22Rv1 (cell line): ENCODE results near the gene PCDHA4.
A peak's percentile ranks its signal among the peaks of the same experiment; 100 is the strongest.
"Not testable (repeated sequence)": the region's sequence is repeated elsewhere in the genome, so short reads cannot be mapped to it uniquely, and the experiment has no call there.

ENCODE experiments used
- H3K27ac ChIP-seq: fragments of 450-650 bp; 2 replicates; pipeline ENCODE4 v1.5.1; 2017
- ZFX ChIP-seq: fragments of 450-650 bp; IDR thresholded peaks from 2 replicates; pipeline ENCODE4 v1.6.1; 2017; ENCODE audit warnings: antibody characterized with exemption, borderline replicate concordance
- TF ChIP-seq, protein P1 (sequence below): fragments of 450-650 bp; IDR thresholded peaks from 2 replicates; pipeline ENCODE4 v1.5.1; 2017; ENCODE audit warnings: mild to moderate bottlenecking

The PCDHA4 gene

GRCh38 chr5:140842798-140843733 is 36.2 kb downstream of the PCDHA4 start:
- no peak overlapping the region for H3K27ac ChIP-seq
- TF ChIP-seq, protein P1, sequence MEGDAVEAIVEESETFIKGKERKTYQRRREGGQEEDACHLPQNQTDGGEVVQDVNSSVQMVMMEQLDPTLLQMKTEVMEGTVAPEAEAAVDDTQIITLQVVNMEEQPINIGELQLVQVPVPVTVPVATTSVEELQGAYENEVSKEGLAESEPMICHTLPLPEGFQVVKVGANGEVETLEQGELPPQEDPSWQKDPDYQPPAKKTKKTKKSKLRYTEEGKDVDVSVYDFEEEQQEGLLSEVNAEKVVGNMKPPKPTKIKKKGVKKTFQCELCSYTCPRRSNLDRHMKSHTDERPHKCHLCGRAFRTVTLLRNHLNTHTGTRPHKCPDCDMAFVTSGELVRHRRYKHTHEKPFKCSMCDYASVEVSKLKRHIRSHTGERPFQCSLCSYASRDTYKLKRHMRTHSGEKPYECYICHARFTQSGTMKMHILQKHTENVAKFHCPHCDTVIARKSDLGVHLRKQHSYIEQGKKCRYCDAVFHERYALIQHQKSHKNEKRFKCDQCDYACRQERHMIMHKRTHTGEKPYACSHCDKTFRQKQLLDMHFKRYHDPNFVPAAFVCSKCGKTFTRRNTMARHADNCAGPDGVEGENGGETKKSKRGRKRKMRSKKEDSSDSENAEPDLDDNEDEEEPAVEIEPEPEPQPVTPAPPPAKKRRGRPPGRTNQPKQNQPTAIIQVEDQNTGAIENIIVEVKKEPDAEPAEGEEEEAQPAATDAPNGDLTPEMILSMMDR: no peak
- TF ChIP-seq ZFX: no peak

DNA sequence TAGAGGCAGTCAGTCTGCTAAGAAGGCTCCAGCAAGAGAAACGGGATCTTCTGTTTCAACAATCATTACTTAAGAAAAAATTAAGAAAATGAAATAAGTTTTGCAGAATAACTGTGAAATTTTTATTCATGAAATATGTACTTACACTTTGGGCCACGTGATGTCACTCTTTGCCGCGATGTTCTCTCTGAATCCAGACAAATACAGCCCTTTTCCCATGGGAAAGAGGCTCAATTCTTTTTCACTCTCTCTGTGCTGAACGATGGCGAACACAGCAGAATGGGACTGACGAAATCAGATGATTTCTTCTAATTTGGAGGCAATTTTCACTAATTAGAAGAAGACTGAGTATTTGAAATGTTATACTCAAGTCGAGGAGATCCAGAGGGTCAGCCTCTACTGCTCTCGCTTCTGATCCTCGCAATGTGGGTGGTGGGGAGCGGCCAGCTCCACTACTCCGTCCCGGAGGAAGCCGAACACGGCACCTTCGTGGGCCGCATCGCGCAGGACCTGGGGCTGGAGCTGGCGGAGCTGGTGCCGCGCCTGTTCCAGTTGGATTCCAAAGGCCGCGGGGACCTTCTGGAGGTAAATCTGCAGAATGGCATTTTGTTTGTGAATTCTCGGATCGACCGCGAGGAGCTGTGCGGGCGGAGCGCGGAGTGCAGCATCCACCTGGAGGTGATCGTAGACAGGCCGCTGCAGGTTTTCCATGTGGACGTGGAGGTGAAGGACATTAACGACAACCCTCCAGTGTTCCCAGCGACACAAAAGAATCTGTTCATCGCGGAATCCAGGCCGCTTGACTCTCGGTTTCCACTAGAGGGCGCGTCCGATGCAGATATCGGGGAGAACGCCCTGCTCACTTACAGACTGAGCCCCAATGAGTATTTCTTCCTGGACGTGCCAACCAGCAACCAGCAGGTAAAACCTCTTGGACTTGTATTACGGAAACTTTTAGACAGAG is 41.6 kb downstream of the PCDHA4 start, which contains the start of gene PCDHA9:
TSS of gene PCDHA9 (plus strand) at position 244 of the 964 bp plus-strand sequence. CDS start at position 358, 114 bp downstream.
- not testable (repeated sequence) for H3K27ac ChIP-seq

DNA sequence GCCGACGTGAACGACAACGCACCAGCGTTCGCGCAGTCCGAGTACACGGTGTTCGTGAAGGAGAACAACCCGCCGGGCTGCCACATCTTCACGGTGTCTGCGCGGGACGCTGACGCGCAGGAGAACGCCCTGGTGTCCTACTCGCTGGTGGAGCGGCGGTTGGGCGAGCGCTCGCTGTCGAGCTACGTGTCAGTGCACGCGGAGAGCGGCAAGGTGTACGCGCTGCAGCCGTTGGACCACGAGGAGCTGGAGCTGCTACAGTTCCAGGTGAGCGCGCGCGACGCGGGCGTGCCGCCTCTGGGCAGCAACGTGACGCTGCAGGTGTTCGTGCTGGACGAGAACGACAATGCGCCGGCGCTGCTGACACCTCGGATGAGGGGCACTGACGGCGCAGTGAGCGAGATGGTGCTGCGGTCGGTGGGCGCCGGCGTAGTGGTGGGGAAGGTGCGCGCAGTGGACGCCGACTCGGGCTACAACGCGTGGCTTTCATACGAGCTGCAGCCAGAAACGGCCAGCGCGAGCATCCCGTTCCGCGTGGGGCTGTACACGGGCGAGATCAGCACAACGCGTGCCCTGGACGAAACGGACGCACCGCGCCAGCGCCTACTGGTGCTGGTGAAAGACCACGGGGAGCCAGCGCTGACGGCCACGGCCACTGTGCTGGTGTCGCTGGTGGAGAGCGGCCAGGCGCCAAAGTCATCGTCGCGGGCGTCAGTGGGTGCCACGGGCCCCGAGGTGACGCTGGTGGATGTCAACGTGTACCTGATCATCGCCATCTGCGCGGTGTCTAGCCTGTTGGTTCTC is 43.2 kb downstream of the PCDHA4 start:
- not testable (repeated sequence) for H3K27ac ChIP-seq

DNA sequence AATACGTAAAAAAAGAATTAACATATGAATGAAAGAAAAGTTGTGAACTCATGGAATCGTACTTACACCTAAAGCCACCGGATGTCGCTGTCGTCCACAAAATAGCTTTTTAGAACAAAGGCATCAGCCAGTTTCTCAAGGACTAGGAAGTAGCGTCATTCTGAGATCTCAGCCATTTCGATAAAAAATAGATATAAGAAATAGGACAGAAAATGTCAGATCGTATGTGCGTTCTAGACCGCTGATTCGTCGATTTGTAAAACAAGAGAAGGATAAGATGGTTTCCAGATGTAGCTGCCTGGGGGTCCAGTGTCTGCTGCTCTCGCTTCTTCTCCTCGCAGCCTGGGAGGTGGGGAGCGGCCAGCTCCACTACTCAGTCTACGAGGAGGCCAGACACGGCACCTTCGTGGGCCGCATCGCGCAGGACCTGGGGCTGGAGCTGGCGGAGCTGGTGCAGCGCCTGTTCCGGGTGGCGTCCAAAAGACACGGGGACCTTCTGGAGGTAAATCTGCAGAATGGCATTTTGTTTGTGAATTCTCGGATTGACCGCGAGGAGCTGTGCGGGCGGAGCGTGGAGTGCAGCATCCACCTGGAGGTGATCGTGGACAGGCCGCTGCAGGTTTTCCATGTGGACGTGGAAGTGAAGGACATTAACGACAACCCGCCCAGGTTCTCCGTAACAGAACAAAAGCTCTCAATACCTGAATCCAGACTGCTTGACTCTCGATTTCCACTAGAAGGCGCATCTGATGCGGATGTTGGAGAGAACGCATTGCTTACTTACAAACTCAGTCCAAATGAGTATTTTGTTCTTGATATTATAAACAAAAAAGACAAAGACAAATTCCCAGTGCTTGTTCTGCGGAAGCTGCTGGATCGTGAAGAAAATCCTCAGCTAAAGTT is 49.2 kb downstream of the PCDHA4 start, which contains the start of gene PCDHA10:
TSS of gene PCDHA10 (plus strand) at position 126 of the 903 bp plus-strand sequence. CDS start at position 278, 152 bp downstream.
- TF ChIP-seq ZFX: no peak
- TF ChIP-seq, protein P1: peak; percentile 62
- peak within 1 kb of the TSS; percentile 12; the same call in 1 of the 2 replicates for H3K27ac ChIP-seq

DNA sequence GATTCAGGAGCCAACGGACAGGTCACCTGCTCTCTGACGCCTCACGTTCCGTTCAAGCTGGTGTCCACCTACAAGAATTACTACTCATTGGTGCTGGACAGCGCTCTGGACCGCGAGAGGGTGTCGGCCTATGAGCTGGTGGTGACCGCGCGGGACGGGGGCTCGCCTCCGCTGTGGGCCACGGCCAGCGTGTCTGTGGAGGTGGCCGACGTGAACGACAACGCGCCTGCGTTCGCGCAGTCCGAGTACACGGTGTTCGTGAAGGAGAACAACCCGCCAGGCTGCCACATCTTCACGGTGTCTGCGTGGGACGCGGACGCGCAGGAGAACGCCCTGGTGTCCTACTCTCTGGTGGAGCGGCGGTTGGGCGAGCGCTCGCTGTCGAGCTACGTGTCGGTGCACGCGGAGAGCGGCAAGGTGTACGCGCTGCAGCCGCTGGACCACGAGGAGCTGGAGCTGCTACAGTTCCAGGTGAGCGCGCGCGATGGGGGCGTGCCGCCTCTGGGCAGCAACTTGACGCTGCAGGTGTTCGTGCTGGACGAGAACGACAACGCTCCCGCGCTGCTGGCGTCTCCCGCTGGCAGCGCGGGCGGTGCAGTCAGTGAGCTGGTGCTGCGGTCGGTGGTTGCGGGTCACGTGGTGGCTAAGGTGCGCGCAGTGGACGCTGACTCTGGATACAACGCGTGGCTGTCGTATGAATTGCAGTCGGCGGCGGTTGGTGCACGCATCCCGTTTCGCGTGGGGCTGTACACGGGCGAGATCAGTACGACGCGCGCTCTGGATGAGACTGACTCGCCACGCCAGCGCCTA is 50.5 kb downstream of the PCDHA4 start:
- TF ChIP-seq, protein P1: no peak
- no peak for TF ChIP-seq ZFX
- no peak overlapping the region for H3K27ac ChIP-seq

DNA sequence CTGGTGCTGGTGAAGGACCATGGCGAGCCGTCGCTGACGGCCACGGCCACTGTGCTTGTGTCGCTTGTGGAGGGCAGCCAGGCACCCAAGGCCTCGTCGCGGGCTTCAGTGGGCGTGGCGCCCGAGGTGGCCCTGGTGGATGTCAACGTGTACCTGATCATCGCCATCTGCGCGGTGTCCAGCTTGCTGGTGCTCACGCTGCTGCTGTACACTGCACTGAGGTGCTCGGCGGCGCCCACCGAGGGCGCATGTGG is 51.0 kb downstream of the PCDHA4 start:
- no peak for TF ChIP-seq ZFX
- TF ChIP-seq, protein P1: no peak

More for the DNA sequence above, 51.0 kb downstream of the PCDHA4 start:
- no peak overlapping the region for H3K27ac ChIP-seq
